Activated T-cell treated with anti-CD3 and anti-CD28 coated beads, Interleukin-2, amount 50 U/mL, for 24 hours (primary cell): ENCODE measurements around the gene DNAH6.

ENCODE experiments used
- DNase-seq: peaks from one replicate; pipeline ENCODE4 v3.0.0-alpha.2; 2020
- H3K27ac Mint-ChIP-seq: 2 replicates; pipeline ENCODE4 v1.8.0; 2020; ENCODE audit warnings: mild to moderate bottlenecking, mixed read lengths
- H3K27me3 Mint-ChIP-seq: 2 replicates; pipeline ENCODE4 v1.8.0; 2020; ENCODE audit warnings: mixed read lengths
- H3K36me3 Mint-ChIP-seq: 2 replicates; pipeline ENCODE4 v1.8.0; 2020; ENCODE audit warnings: low read depth, mixed read lengths
- H3K4me1 Mint-ChIP-seq: 2 replicates; pipeline ENCODE4 v1.8.0; 2020; ENCODE audit warnings: low read depth, mixed read lengths
- H3K4me3 Mint-ChIP-seq: 2 replicates; pipeline ENCODE4 v1.8.0; 2020; ENCODE audit warnings: mild to moderate bottlenecking, moderate library complexity, mixed read lengths
- H3K9me3 Mint-ChIP-seq: 2 replicates; pipeline ENCODE4 v1.8.0; 2020; ENCODE audit warnings: mixed read lengths

Gene DNAH6

GRCh38 chr2:84839851-84840250, 323.6 kb downstream of the DNAH6 start:
- Mint-ChIP-seq H3K27ac (peak overlapping the region; percentile 77), H3K27me3 (no peaks in the 10 kb centered on the region), H3K4me1 (peaks cover 82% of the 10 kb centered on the region), H3K9me3 (peaks cover 17% of the 10 kb centered on the region), H3K4me3 (peak overlapping the region; percentile 64), H3K36me3 (peaks cover 58% of the 10 kb centered on the region)
- peak; percentile 42 for DNase-seq

GRCh38 chr2:84840306-84840705, 324.0 kb downstream of the DNAH6 start:
- Mint-ChIP-seq H3K27ac (peak overlapping the region; percentile 77), H3K4me3 (peak overlapping the region; percentile 64), H3K9me3 (peaks cover 15% of the 10 kb centered on the region), H3K4me1 (peaks cover 82% of the 10 kb centered on the region), H3K36me3 (peaks cover 55% of the 10 kb centered on the region), H3K27me3 (no peaks in the 10 kb centered on the region)
- peak; percentile 41 for DNase-seq

GRCh38 chr2:84841577-84841976, 325.3 kb downstream of the DNAH6 start:
- Mint-ChIP-seq H3K36me3 (peaks cover 44% of the 10 kb centered on the region), H3K4me1 (peaks cover 87% of the 10 kb centered on the region), H3K27ac (peak overlapping the region; percentile 77), H3K4me3 (peak overlapping the region; percentile 3), H3K27me3 (no peaks in the 10 kb centered on the region), H3K9me3 (peaks cover 6% of the 10 kb centered on the region)
- peak; percentile 30 for DNase-seq

- peak; percentile 43 for DNase-seq
- Mint-ChIP-seq H3K27ac (peak overlapping the region; percentile 95), H3K27me3 (no peaks in the 10 kb centered on the region), H3K36me3 (peaks cover 26% of the 10 kb centered on the region), H3K4me1 (peaks cover 93% of the 10 kb centered on the region), H3K9me3 (peaks cover 2% of the 10 kb centered on the region), H3K4me3 (peak overlapping the region; percentile 53)
Measured at GRCh38 chr2:84844141-84844540, 327.8 kb downstream of the DNAH6 start.

GRCh38 chr2:84846041-84846663, 329.9 kb downstream of the DNAH6 start:
- Mint-ChIP-seq H3K4me3 (peak overlapping the region; percentile 37), H3K4me1 (peaks cover 94% of the 10 kb centered on the region), H3K9me3 (peaks cover 2% of the 10 kb centered on the region), H3K27ac (peak overlapping the region; percentile 95), H3K36me3 (peaks cover 29% of the 10 kb centered on the region), H3K27me3 (no peaks in the 10 kb centered on the region)
- peak; percentile 57 for DNase-seq

GRCh38 chr2:84846741-84847142, 330.4 kb downstream of the DNAH6 start:
- Mint-ChIP-seq H3K4me1 (peaks cover 94% of the 10 kb centered on the region), H3K27me3 (no peaks in the 10 kb centered on the region), H3K9me3 (peaks cover 7% of the 10 kb centered on the region), H3K36me3 (peaks cover 31% of the 10 kb centered on the region), H3K27ac (peak overlapping the region; percentile 95), H3K4me3 (peak overlapping the region; percentile 35)
- peak; percentile 55 for DNase-seq

- Mint-ChIP-seq H3K4me3 (peak overlapping the region; percentile 15), H3K9me3 (peaks cover 8% of the 10 kb centered on the region), H3K4me1 (peaks cover 94% of the 10 kb centered on the region), H3K36me3 (peaks cover 39% of the 10 kb centered on the region), H3K27me3 (no peaks in the 10 kb centered on the region), H3K27ac (peak overlapping the region; percentile 95)
- DNase-seq, result peak; percentile 40
Measured at GRCh38 chr2:84847326-84848050, 331.2 kb downstream of the DNAH6 start.

GRCh38 chr2:84849271-84849952, 333.1 kb downstream of the DNAH6 start:
- peaks cover 90% of the 10 kb centered on the region for H3K4me1 Mint-ChIP-seq
- H3K27me3 Mint-ChIP-seq, result no peaks in the 10 kb centered on the region
- H3K27ac Mint-ChIP-seq, result peak overlapping the region; percentile 85
- H3K36me3 Mint-ChIP-seq, result peaks cover 47% of the 10 kb centered on the region
- peaks cover 16% of the 10 kb centered on the region for H3K9me3 Mint-ChIP-seq
- H3K4me3 Mint-ChIP-seq, result peak overlapping the region; percentile 20
- peak; percentile 48 for DNase-seq

GRCh38 chr2:84850471-84850870, 334.2 kb downstream of the DNAH6 start:
- Mint-ChIP-seq H3K9me3 (peaks cover 16% of the 10 kb centered on the region), H3K36me3 (peaks cover 49% of the 10 kb centered on the region), H3K27ac (peak overlapping the region; percentile 56), H3K27me3 (no peaks in the 10 kb centered on the region), H3K4me1 (peaks cover 92% of the 10 kb centered on the region), H3K4me3 (no peak overlapping the region)
- no peak for DNase-seq

GRCh38 chr2:84851876-84852275, 335.6 kb downstream of the DNAH6 start:
- no peak for DNase-seq
- Mint-ChIP-seq H3K9me3 (peaks cover 16% of the 10 kb centered on the region), H3K27me3 (no peaks in the 10 kb centered on the region)

GRCh38 chr2:84854850-84855249, 338.6 kb downstream of the DNAH6 start:
- Mint-ChIP-seq H3K36me3 (peaks cover 51% of the 10 kb centered on the region), H3K9me3 (peaks cover 16% of the 10 kb centered on the region), H3K4me1 (peaks cover 93% of the 10 kb centered on the region), H3K4me3 (no peak overlapping the region), H3K27me3 (no peaks in the 10 kb centered on the region), H3K27ac (peak overlapping the region; percentile 80)
- DNase-seq, result no peak

More at GRCh38 chr2:84851876-84852275, 335.6 kb downstream of the DNAH6 start:
- H3K27ac Mint-ChIP-seq, result no peak overlapping the region
- H3K36me3 Mint-ChIP-seq, result peaks cover 57% of the 10 kb centered on the region
- peaks cover 92% of the 10 kb centered on the region for H3K4me1 Mint-ChIP-seq
- H3K4me3 Mint-ChIP-seq, result no peak overlapping the region

- H3K9me3 Mint-ChIP-seq, result peaks cover 16% of the 10 kb centered on the region
- peaks cover 93% of the 10 kb centered on the region for H3K4me1 Mint-ChIP-seq
- H3K4me3 Mint-ChIP-seq, result peak overlapping the region; percentile 40
- H3K27ac Mint-ChIP-seq, result peak overlapping the region; percentile 80
- no peaks in the 10 kb centered on the region for H3K27me3 Mint-ChIP-seq
- peak; percentile 30 for DNase-seq
- peaks cover 60% of the 10 kb centered on the region for H3K36me3 Mint-ChIP-seq
Measured at GRCh38 chr2:84855731-84856130, 339.4 kb downstream of the DNAH6 start.

GRCh38 chr2:84856787-84857186, 340.5 kb downstream of the DNAH6 start:
- peaks cover 92% of the 10 kb centered on the region for H3K4me1 Mint-ChIP-seq
- H3K27me3 Mint-ChIP-seq, result no peaks in the 10 kb centered on the region
- peaks cover 11% of the 10 kb centered on the region for H3K9me3 Mint-ChIP-seq
- H3K4me3 Mint-ChIP-seq, result peak overlapping the region; percentile 21
- peak; percentile 56 for DNase-seq
- H3K36me3 Mint-ChIP-seq, result peaks cover 55% of the 10 kb centered on the region
- peak overlapping the region; percentile 80 for H3K27ac Mint-ChIP-seq

GRCh38 chr2:84857566-84857965, 341.3 kb downstream of the DNAH6 start:
- H3K4me3 Mint-ChIP-seq, result no peak overlapping the region
- peaks cover 10% of the 10 kb centered on the region for H3K9me3 Mint-ChIP-seq
- peaks cover 53% of the 10 kb centered on the region for H3K36me3 Mint-ChIP-seq
- H3K4me1 Mint-ChIP-seq, result peaks cover 92% of the 10 kb centered on the region
- no peaks in the 10 kb centered on the region for H3K27me3 Mint-ChIP-seq
- no peak for DNase-seq
- H3K27ac Mint-ChIP-seq, result peak overlapping the region; percentile 80
